AG09309 (cell line): ENCODE measurements around the gene PRMT3.

ENCODE experiments used
- DNase-seq: peaks from one replicate; pipeline ENCODE4 v3.0.0-alpha.2; 2010; ENCODE audit warnings: low read depth
- H3K4me3 ChIP-seq: 2 replicates; pipeline ENCODE4 v1.5.1; 2011; ENCODE audit warnings: mild to moderate bottlenecking, low read depth, low read length, moderate library complexity; ENCODE audit not compliant: control insufficient read depth
- CTCF ChIP-seq: IDR thresholded peaks from 2 replicates; pipeline ENCODE4 v1.5.1; 2011; ENCODE audit warnings: mild to moderate bottlenecking, low read depth, low read length, inconsistent platforms; ENCODE audit not compliant: insufficient read depth, control insufficient read depth; ENCODE audit errors: missing control alignments

The PRMT3 gene

GRCh38 chr11:20501252-20501651, 113.7 kb downstream of the PRMT3 start:
- DNase-seq, result no peak
- no peak overlapping the region for H3K4me3 ChIP-seq
- TF ChIP-seq CTCF, result no peak

GRCh38 chr11:20501971-20502370, 114.5 kb downstream of the PRMT3 start:
- no peak for TF ChIP-seq CTCF
- no peak overlapping the region for H3K4me3 ChIP-seq
- DNase-seq, result no peak

GRCh38 chr11:20511982-20512381, 124.5 kb downstream of the PRMT3 start:
- no peak overlapping the region for H3K4me3 ChIP-seq
- DNase-seq, result no peak
- no peak for TF ChIP-seq CTCF

GRCh38 chr11:20512869-20513268, 125.4 kb downstream of the PRMT3 start:
- TF ChIP-seq CTCF, result no peak
- H3K4me3 ChIP-seq, result no peak overlapping the region
- DNase-seq, result no peak

- DNase-seq, result no peak
- TF ChIP-seq CTCF, result no peak
- no peak overlapping the region for H3K4me3 ChIP-seq
Observed at GRCh38 chr11:20518323-20518834, 130.9 kb downstream of the PRMT3 start.

- H3K4me3 ChIP-seq, result no peak overlapping the region
- DNase-seq, result no peak
- no peak for TF ChIP-seq CTCF
Observed at GRCh38 chr11:20522536-20522935, 135.0 kb downstream of the PRMT3 start.

GRCh38 chr11:20529757-20530156, 142.2 kb downstream of the PRMT3 start:
- TF ChIP-seq CTCF, result no peak
- H3K4me3 ChIP-seq, result no peak overlapping the region
- DNase-seq, result no peak
